Panc1 (cell line): Measurements from ENCODE around the gene SLIT1.

Experiments
- CTCF ChIP-seq: fragments of 450-650 bp; IDR thresholded peaks from 2 replicates; pipeline ENCODE4 v1.5.1; 2017; ENCODE audit warnings: mild to moderate bottlenecking
- POLR2AphosphoS5 ChIP-seq: IDR thresholded peaks from 2 replicates; pipeline ENCODE4 v1.6.1; 2012; ENCODE audit warnings: mild to moderate bottlenecking, low read depth, low read length, moderate library complexity
- REST ChIP-seq, 2 experiments: IDR thresholded peaks; 2 replicates each; pipeline ENCODE4 v1.6.1; 2011 to 2012; ENCODE audit warnings: low read depth in 2 of 2, control low read depth in 1 of 2, low read length in 1 of 2, mild to moderate bottlenecking in 1 of 2, moderate library complexity in 1 of 2; ENCODE audit not compliant: insufficient read depth in 1 of 2
- SIN3A ChIP-seq: IDR thresholded peaks from 2 replicates; pipeline ENCODE4 v1.6.1; 2012; ENCODE audit warnings: low read depth, mild to moderate bottlenecking, low read length, moderate library complexity, borderline replicate concordance; ENCODE audit not compliant: insufficient read depth

- TF ChIP-seq CTCF, result no peak
- TF ChIP-seq REST (IDR thresholded peaks at IDR 0.05; ENCODE audit: insufficient read depth in 1 of 2, low read depth in 2 of 2, low read length in 1 of 2), result no peak
- TF ChIP-seq POLR2AphosphoS5, result no peak
- no peak for TF ChIP-seq SIN3A
These were observed 4.7 kb upstream of the SLIT1 start for GRCh38 chr10:97190450-97190849.
